K562 (cell line): ENCODE data around the gene ITGA3. TPM values are rescaled to one million over a fixed set of nuclear protein-coding genes. Genes with fewer than 3 reads are reported as not detected.
A peak's percentile ranks its signal among the peaks of the same experiment; 100 is the strongest.

ENCODE experiments used
- CXXC5 ChIP-seq: fragments of 250-450 bp; sonication (Bioruptor Pico); IDR thresholded peaks from 2 replicates; pipeline ENCODE4 v1.8.0; 2022; ENCODE audit warnings: inconsistent platforms, mild to moderate bottlenecking, moderate library complexity
- E2F3 ChIP-seq: fragments of 250-450 bp; sonication (Bioruptor Pico); IDR thresholded peaks from 2 replicates; pipeline ENCODE4 v1.4.0; 2020; ENCODE audit warnings: mild to moderate bottlenecking
- JUND ChIP-seq, 2 experiments: IDR thresholded peaks; 2 replicates in 1 of 2; 3 replicates in 1 of 2; pipeline ENCODE4 v1.6.1; 2011; ENCODE audit warnings: borderline replicate concordance in 2 of 2, low read depth in 2 of 2, low read length in 2 of 2, improper control_type of control experiment in 1 of 2, missing biosample characterization in 1 of 2, missing genetic modification characterization in 1 of 2, missing genetic modification reagents in 1 of 2
- MYC ChIP-seq, 2 experiments: fragments of 250-450 bp in 1 of 2; sonication (Bioruptor Pico) in 1 of 2; IDR thresholded peaks; 2 replicates each; pipeline versions ENCODE4 v1.5.1 to v1.6.1; 2012 to 2021; ENCODE audit warnings: low read depth in 2 of 2, borderline replicate concordance in 1 of 2, improper control_type of control experiment in 1 of 2, low read length in 1 of 2, mild to moderate bottlenecking in 1 of 2, moderate library complexity in 1 of 2
- SNIP1 ChIP-seq: fragments of 450-650 bp; IDR thresholded peaks from 2 replicates; pipeline ENCODE4 v1.7.1; 2017; ENCODE audit warnings: low read depth, mild to moderate bottlenecking
- THRB ChIP-seq: fragments of 450-650 bp; formaldehyde crosslinking; conservative IDR thresholded peaks from 2 replicates; pipeline ENCODE4 v1.4.0; 2022; ENCODE audit warnings: mild to moderate bottlenecking, missing genetic modification characterization
- ZC3H11A ChIP-seq: IDR thresholded peaks from 2 replicates; pipeline ENCODE4 v1.6.1; 2012; ENCODE audit warnings: low read depth, low read length, improper control_type of control experiment
- ZFP36 ChIP-seq: fragments of 150-350 bp; IDR thresholded peaks from 2 replicates; pipeline ENCODE4 v1.6.1; 2018; ENCODE audit warnings: low read length, low read depth; ENCODE audit not compliant: partially characterized antibody
- ZNF398 ChIP-seq: fragments of 250-450 bp; sonication (Bioruptor Pico); IDR thresholded peaks from 2 replicates; pipeline ENCODE4 v1.8.0; 2021; ENCODE audit warnings: moderate library complexity, mild to moderate bottlenecking, inconsistent platforms
- polyA plus RNA-seq, 8 experiments: library from polyadenylated mRNA; depleted of rRNA in 4 of 8; stranded (reverse) in 5 of 8; unstranded in 3 of 8; fragments of >200 nt; fragmentation: Nextera tagmentation in 2 of 8; fragmentation: Illumina TruSeq in 1 of 8; extraction: Ambion mirVana in 2 of 8; extraction: Trizol in 1 of 8; gene quantifications; 2 replicates each; pipeline versions ENCODE4 v1.2.1 to v1.2.3, GENCODE V29; 2011 to 2014; ENCODE audit warnings: inconsistent platforms in 1 of 8, missing spikeins in 1 of 8
- total RNA-seq, 7 experiments: library from RNA; depleted of rRNA in 6 of 7; stranded (reverse); fragments of >200 nt in 6 of 7; fragmentation: Illumina TruSeq in 2 of 7; extraction: Trizol in 2 of 7; gene quantifications; 2 replicates each; pipeline versions ENCODE4 v1.2.1 to v1.2.3, GENCODE V29; 2011 to 2021; ENCODE audit warnings: low replicate concordance in 1 of 7
- TF ChIP-seq, protein P1 (sequence below): fragments of 450-650 bp; IDR thresholded peaks from 2 replicates; pipeline ENCODE4 v1.6.1; 2017; ENCODE audit warnings: mild to moderate bottlenecking, moderate library complexity

Gene ITGA3
- total and polyA plus RNA-seq, 9 of the 15 experiments (the other 6 are each of a cell fraction or from before 2014, with no cell fraction given) = 0.03 to 0.75 (median 0.14) TPM; not detected in 2

GRCh38 chr17:50056217-50056960 is 479 bp downstream of the ITGA3 start (continued):
- no peak for TF ChIP-seq THRB
- 0 out of 2 replicates have a peak, but pooled peaks have one; percentile 18 for TF ChIP-seq CXXC5
- TF ChIP-seq ZFP36 = no peak
- no peak for TF ChIP-seq SNIP1
- TF ChIP-seq, protein P1, sequence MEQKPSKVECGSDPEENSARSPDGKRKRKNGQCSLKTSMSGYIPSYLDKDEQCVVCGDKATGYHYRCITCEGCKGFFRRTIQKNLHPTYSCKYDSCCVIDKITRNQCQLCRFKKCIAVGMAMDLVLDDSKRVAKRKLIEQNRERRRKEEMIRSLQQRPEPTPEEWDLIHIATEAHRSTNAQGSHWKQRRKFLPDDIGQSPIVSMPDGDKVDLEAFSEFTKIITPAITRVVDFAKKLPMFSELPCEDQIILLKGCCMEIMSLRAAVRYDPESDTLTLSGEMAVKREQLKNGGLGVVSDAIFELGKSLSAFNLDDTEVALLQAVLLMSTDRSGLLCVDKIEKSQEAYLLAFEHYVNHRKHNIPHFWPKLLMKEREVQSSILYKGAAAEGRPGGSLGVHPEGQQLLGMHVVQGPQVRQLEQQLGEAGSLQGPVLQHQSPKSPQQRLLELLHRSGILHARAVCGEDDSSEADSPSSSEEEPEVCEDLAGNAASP = no peak
- no peak for TF ChIP-seq ZNF398 (CRISPR knock-in tag)
- TF ChIP-seq MYC (IDR thresholded peaks at IDR 0.05; ENCODE audit: low read depth, low read length) = no peak
- TF ChIP-seq MYC (CRISPR knock-in tag; IDR thresholded peaks at IDR 0.05; ENCODE audit: borderline replicate concordance, low read depth) = no peak
- no peak for TF ChIP-seq ZC3H11A
- TF ChIP-seq JUND (IDR thresholded peaks at IDR 0.05; ENCODE audit: borderline replicate concordance, low read depth, low read length) = no peak
- TF ChIP-seq JUND (tag; IDR thresholded peaks at IDR 0.05; ENCODE audit: borderline replicate concordance, low read depth, low read length) = no peak
- TF ChIP-seq E2F3 (CRISPR knock-in tag) = no peak
- TF ChIP-seq, all 486 proteins: peak for 12
